Stimulated activated CD4-positive, alpha-beta T cell treated with anti-CD3 and anti-CD28 coated beads, Interleukin-12 subunit alpha, Interleukin-12 subunit beta, amount 100 ng/mL, for 4 hours (primary cell): Measurements from ENCODE around the gene SELENON.

ENCODE experiments used
- DNase-seq: peaks from one replicate; pipeline ENCODE4 v3.0.0-alpha.2; 2020

SELENON gene

GRCh38 chr1:25770541-25771220, 29.3 kb upstream of the SELENON start:
- no peak for DNase-seq

DNA sequence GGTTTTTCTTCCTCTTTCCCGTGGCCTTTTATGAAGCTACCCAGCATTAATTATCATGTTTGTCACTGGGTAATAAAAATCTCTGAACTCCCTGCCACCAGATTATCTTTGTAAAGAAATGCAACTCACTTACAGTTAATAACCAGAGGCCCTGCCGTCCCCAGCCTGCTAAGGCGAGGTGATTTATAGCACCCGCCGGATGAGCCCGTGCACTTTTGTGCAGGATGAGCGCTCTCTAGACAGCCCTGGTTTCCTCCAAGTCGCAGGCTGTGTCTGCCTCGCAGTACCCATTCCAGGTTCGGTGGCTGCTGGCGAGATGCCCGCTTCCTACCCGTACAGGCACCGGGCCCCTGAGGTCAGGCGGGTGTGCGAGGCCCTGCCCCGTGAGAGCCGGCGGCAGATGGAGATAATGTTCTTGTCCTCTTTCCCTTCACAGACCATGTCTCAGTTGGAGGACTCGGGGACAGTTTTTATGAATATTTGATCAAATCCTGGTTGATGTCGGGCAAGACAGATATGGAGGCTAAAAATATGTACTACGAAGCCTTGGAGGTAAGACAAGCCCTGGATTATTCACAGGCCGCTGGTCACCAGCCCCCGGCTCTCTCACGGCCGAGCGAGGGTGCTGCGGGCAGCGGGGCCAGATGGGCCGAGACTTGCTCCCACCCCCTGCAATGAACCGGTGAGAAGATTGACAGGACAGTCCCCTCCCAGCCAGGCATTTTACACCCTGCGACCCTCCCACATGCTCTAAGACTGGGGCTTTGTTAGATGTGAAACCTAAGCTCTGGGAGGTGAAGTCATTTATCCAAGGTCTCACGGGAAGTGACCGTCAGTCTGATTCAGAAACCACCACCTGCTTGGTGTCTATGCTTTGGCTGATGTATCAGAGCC, 28.5 kb upstream of the SELENON start:
- peak; percentile 27 for DNase-seq

GRCh38 chr1:25772164-25772563, 27.8 kb upstream of the SELENON start:
- no peak for DNase-seq

GRCh38 chr1:25772692-25773245, 27.2 kb upstream of the SELENON start:
- DNase-seq = no peak

- DNase-seq = no peak
Observed at GRCh38 chr1:25773441-25774125, 26.4 kb upstream of the SELENON start.

- DNase-seq = no peak
Observed at GRCh38 chr1:25774206-25774803, 25.7 kb upstream of the SELENON start.

- peak; percentile 69 for DNase-seq
Observed at GRCh38 chr1:25774921-25775771, 24.8 kb upstream of the SELENON start.

GRCh38 chr1:25779388-25779787, 20.6 kb upstream of the SELENON start:
- no peak for DNase-seq

- DNase-seq = no peak
Observed at GRCh38 chr1:25779894-25780293, 20.1 kb upstream of the SELENON start.

GRCh38 chr1:25780318-25781129, 19.5 kb upstream of the SELENON start:
- DNase-seq = no peak

- no peak for DNase-seq
Observed at GRCh38 chr1:25781130-25781433, 18.9 kb upstream of the SELENON start.

GRCh38 chr1:25782608-25783201, 17.3 kb upstream of the SELENON start:
- DNase-seq = no peak

GRCh38 chr1:25784575-25785051, 15.4 kb upstream of the SELENON start:
- no peak for DNase-seq

GRCh38 chr1:25785333-25786067, 14.5 kb upstream of the SELENON start:
- DNase-seq = no peak

GRCh38 chr1:25786887-25787759, 12.9 kb upstream of the SELENON start:
- no peak for DNase-seq

DNA sequence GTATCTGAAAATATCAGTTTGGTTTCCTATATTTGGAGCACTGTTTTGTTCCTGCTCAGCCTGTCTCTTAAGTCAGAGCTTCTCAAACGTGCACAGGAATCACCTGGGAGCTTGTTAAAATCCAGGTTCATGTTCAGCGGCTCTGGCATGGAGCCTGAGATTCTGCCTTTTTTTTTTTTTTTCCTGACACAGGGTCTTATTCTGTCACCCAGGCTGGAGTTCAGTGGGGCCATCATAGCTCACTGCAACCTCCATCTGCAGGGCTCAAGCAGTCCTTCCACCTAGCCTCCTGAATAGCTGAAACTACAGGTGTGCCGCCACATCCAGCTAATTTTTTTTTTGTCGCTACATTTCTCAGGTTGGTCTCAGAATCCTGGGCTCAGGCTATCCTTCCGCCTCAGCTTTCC, 12.2 kb upstream of the SELENON start:
- DNase-seq = no peak

GRCh38 chr1:25790472-25790871, 9.5 kb upstream of the SELENON start:
- DNase-seq = no peak

GRCh38 chr1:25792115-25792514, 7.9 kb upstream of the SELENON start:
- DNase-seq = no peak
